NCI-H345 (cell line): ENCODE data around the gene VAMP8.
"Not testable (repeated sequence)": the region's sequence is repeated elsewhere in the genome, so short reads cannot be mapped to it uniquely, and the experiment has no call there.

Experiments
- DNase-seq: peaks from one replicate; lab custom pipeline; 2025; lab: John Stamatoyannopoulos, UW

The VAMP8 gene

GRCh38 chr2:85579266-85579935 is 2.0 kb downstream of the VAMP8 start:
- DNase-seq = no peak

- DNase-seq = no peak
Observed at GRCh38 chr2:85580206-85580605, 2.8 kb downstream of the VAMP8 start.

- DNase-seq = no peak
Observed at GRCh38 chr2:85582492-85582891, 5.1 kb downstream of the VAMP8 start.

DNA sequence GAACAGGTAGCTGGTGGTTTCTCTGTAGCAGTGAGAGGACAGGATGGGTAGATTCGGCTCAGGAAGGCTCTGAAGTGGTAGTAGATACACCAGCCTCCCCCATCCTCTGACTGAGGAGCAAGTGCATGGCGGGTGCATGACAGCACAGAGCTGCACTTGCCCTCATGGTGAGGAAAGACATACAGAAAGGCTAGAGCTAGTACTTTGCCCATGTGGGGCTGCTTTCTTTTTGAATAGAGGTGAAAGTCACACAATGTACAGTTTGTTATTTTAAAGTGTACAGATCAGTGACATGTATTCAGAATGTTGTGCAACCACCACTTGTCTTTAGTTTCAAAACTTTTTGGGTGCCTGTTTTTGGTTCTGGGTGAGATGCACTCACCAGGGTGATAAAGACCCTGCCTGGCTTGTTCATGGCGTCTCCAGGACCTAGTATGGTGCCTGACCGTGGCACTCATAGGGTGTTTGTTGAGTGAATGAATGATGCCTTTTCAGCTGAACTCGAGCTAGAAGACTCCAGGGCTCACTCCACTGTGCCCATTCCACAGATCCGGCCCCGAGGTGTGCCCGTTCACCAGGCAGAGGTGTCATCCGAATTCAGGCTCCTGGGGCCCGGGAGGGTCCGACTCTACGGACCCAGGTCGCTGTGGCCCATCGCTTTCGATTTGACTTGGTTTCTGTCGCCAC is 6.4 kb downstream of the VAMP8 start:
- DNase-seq = no peak

DNA sequence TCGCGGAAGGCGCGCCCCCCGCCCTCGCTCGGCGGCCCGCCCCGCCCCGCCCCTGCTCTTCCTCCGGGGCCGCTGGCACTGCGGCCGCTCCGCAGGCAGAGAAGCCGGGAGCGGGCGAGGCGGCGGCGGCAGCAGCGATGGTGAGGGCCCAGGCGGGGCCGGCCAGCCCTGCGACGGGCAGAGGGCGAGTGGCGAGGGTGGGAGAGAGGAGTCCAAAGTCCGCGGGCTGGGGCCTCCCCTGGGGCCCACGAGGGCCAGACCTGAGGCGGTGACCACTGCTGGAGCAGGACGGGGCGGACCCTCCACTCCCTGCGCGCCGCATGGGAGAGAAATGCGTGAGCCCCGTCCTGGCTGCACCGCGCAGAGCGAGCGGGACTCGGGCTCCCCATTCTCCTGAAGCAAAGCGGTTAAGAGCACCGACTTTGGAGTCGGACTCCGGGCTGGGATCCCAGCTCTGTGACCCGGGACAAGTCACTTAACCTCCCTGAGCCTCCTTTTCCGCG is 7.0 kb downstream of the VAMP8 start, which contains the start of gene VAMP5:
TSS of gene VAMP5 (plus strand) at position 78 of the 503 bp plus-strand sequence. CDS start at position 138, 60 bp downstream.
- no peak for DNase-seq

DNA sequence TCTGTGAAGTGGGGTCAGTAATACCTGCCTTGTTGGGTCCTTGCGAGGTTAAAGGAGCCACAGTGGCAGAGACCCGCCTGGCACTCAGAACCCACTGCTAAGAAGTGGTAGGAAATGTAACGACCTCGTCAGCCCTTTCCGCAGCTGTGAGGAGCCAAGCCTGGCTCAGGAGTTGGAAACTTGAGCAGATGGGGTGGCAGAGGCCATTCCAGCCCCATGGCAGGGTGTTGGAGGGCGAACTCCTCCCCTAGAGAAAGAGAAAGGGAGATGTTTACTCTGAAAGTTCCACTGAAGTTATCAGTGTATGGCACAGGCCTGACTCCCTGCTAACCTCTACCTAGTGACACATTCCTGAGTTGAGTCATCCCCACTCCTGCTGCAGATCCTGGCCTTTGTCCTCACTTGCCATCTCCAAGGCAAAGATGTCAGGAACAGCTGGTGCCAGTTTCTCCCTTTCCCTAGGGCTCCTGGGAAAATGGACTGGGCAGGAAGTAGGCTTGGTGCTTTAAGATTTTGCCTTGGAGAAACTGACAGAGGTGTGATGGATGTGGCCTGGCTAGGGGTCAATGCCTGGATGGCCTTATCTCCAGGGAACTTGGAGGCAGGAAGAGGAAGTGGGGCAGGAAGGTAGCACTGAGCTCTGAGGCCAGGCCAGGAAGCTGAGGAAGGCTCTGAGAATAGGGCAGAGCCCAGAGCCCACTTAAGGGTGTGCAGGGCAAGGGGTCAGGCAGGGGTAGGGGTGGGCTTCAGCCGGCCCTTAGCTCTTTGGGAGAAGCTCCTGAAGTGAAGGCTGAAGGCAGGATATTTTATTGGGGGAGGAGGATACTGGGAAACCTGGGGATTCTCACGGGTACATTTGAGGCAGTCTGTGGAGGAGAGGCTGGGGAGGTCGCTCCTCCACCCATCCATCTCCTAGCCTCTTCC is 7.7 kb downstream of the VAMP8 start:
- no peak for DNase-seq

- DNase-seq = no peak
Observed at GRCh38 chr2:85585781-85586105, 8.4 kb downstream of the VAMP8 start.

DNA sequence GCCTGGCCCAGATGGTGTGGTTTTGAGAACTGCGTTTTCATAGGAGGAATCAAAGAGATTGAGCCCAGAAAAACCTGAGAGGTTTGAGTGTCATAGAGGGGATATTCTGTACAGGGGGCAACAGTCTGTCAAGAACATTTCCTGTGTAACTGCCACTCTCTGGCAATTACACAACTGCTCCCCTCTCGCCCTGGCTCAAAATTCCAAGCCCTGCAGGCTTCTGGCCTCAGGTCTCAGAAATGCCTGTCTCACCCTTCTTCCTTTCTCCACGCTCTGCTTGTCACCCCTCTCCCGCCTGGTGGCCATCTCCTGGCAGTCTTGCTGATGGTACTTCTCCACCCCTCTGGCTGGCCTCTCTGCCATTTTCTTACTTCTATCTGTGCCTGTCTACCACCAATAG is 10.8 kb downstream of the VAMP8 start:
- no peak for DNase-seq

GRCh38 chr2:85588645-85589044 is 11.3 kb downstream of the VAMP8 start:
- no peak for DNase-seq

DNA sequence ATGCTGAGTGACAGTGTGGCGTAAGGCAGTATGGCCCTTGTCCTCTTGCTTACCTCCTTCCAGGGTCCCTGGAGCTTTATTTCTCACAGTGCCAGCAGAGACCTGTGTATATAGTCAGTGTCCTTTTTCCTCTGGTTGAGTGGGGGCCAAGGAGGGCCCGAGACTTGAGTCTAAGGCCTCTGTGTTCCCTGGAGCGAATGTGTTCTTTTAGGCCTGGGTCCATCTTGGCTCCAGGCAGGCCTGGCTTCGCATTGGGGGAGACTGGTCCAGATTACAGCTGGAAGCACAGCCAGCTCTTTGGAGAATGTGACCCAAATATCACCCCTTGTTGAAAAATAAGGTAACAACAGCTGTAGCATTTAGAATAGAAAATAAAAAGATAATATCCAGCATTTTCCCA is 11.8 kb downstream of the VAMP8 start:
- DNase-seq = no peak

DNA sequence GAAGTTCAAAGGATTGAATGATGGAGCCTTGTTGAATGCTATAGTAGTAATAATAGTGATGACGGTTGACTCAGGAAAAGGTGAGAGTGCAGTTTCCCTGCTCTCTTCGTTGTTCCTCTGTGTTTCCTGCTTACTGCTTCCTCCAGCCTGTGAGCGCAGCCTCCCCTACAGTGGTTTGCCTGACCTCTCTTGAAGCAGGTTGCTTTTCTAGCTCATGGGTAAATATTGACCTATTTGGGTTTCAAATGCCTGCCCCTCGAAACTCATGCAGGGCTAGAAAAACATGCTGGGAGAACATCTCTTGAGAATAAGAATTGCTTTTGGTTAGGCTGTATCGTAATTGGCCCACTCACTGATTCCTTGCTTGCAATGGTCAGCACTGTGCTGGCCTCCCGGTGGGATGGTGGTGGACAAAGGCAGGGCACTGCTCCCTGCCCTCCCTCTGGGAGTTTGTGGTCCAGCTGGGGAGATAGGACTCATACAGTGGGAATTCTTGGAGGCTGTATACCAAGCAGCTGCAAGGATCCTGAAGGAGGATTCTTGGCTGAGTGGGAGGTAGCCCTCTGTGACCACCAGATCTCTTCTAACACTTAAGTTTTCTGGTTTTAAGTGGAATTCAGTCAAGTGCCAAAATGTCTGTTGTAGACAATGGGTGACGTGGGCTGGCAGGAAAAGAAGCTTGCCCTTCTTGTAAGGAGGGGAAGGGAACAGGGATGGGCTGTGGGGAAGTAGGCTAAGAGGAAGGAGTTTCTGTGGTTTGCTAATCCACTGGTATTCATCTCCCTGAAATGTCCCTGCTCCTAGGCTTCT is 12.8 kb downstream of the VAMP8 start:
- no peak for DNase-seq

DNA sequence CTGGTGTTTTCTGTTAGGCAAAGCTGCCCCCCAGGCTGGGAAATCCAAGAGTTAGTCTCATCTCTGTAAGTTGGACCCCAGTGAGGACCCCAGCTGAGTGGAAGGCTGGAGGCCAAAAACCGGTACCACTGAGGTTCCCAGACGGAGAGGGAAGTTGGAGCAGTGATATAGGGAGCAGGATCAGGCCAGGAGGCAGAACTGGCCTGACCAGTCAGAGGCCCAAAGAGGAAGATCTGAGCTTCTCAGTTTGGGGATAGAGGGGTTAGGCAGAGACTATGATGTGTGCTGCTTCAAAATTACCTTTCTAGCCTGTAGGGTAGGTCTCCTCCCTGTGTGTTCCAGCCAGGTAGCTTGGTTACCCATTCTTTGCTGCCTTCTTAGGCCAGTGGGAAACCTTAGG is 13.6 kb downstream of the VAMP8 start:
- DNase-seq = no peak

DNA sequence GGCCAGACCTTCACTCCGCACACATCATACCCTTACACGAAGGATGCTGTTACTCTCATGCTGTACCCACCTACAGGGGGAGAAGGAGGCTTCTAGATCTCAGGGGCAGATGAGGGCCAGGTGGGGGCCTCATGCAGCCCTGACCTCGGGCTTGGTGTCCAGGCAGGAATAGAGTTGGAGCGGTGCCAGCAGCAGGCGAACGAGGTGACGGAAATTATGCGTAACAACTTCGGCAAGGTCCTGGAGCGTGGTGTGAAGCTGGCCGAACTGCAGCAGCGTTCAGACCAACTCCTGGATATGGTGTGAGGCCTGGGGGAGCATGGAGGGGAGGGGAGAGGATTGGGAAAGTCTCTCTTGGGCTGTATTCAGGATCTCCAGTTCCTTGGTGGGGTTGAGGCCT is 14.2 kb downstream of the VAMP8 start:
- no peak for DNase-seq

- not testable (repeated sequence) for DNase-seq
Observed at GRCh38 chr2:85592299-85592698, 14.9 kb downstream of the VAMP8 start.

DNA sequence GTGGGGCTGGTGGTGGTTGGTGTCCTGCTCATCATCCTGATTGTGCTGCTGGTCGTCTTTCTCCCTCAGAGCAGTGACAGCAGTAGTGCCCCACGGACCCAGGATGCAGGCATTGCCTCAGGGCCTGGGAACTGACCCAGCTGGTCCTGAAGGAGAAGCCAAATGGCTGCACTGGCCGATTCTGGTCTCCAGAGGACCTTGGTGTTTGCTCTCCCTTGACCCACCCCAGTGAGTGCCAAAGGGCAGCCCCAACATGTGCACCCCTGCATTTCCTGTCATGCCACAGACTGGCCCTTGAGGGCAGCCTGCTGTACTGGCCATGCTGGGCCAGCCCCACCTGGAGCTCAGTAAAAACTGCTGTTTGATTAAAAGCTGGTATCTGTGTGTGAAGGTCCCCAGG is 15.6 kb downstream of the VAMP8 start:
- DNase-seq = no peak

DNA sequence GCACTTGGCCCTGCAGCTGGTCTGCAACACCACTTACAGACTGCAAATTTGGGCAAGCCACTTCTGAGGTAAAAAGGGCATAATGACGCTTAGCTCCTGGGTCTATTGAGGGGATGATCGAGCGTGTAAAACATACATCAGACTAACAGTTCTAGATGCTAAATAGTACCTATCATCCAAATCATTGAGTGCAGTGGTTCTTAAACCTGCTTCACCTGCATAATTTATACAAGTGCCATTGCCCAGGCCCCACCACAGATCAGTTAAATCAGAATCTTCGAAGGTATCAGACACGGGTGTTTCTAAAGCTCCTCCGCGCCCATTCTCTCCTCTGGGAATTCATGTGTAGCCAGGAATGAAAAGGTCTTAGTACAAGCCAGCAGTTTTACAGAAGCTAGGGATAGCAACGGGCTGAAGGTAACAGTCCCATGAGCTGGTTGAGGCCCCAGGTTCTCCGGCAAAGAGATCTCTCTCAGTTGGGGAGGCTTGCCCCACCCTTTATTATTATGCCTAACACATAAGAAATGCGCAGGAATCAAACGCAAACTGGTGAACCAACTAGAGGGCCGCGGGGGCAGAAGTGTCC is 17.4 kb downstream of the VAMP8 start:
- no peak for DNase-seq

- DNase-seq = peak; percentile 98
Observed at GRCh38 chr2:85595301-85596025, 18.1 kb downstream of the VAMP8 start, which contains the start of gene RNF181. Gene RNF181, plus strand, starts transcription at chr2:85595745. Its CDS starts 19 bp downstream, at chr2:85595764.

DNA sequence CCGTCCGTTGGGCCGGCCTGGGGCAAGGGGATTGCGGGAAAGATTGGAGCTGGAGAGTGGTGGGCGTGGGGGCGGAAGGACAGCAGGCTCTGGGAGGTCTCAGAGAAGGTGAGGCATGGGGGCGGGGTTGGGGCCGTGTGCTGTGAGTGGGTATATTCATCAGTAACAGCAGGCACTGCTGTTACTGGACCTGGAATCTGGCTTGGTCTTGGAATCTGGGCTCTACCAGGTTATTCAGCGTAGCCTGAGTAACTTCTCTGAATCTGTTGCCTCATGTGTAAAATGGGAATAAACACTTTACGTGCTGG is 18.6 kb downstream of the VAMP8 start:
- no peak for DNase-seq

- DNase-seq = no peak
Observed at GRCh38 chr2:85596486-85597143, 19.2 kb downstream of the VAMP8 start.

DNA sequence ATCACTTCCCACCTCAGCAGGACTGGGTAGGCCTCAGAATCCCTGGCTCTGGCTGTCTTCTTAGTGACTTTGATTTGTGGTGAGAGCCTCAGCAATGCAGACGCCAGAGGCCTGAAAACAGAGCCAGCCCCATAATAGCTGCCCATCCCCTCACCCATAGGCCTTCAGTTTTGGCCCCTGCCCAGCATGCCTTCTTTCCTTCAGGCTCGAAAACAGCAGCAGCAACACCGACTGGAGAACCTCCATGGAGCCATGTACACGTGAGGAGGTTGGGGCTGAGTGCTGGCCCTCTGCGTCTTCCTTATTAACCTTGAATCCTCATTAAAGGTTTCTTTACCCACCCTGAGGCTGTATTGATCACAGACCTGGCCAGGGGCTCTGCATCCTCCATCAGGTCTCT is 19.9 kb downstream of the VAMP8 start:
- no peak for DNase-seq
